Activated CD4-positive, alpha-beta T cell treated with anti-CD3 and anti-CD28 coated beads for 4 hours (primary cell): Measurements from ENCODE around the gene SERPINA3.

Experiments
- DNase-seq, 2 donors: peaks; one replicate each; pipeline ENCODE4 v3.0.0-alpha.2; 2020

SERPINA3 gene

DNA sequence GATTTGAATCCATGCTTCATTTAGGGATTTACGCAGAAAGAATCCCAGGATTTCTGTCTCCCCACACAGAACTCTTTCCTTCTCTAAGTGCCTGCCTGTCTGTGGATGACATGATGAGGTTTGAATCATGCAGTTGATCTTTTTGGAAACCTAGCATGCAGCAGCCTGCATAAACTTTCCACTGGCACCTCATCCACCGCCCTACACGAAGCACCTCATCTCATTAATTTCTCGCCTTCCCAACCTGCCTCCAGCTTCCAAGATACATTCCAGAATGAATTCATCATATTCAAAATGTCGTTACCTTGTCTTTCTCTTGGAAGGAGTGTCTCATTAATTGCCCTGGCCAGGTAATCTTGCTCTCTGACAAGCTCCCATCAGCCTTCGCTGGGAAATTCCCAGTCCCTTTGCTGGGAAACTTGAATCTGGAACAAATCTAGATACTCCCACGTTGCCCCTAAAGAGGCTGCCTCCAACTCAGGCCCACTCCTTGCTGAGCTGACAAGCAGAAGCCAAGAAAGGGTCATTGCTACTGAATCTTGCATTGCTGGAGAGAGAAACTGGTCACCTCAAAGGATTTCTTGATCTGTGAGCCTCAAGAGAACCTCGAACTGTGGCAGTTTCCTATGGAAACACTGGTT, 48.2 kb downstream of the SERPINA3 start:
- DNase-seq, result no peak

DNA sequence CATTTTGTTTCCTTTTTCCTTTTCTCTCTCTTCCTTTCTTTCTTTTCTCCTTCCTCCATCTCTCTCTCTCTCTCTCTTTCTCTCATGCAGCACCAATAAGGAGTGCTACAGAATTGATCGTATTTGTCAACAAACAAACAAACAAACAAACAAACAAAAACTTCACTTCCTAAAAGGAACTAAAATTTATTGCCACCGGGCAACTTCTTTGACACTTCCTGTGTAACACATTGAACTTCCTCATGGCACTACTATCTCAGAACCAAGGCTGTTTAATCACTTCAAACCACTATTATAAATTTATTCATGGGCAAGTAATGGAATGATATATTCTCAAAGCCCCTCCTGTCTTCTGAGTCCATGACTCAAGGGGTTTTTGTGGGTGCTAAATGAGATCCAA, 51.3 kb downstream of the SERPINA3 start:
- DNase-seq, result no peak

DNA sequence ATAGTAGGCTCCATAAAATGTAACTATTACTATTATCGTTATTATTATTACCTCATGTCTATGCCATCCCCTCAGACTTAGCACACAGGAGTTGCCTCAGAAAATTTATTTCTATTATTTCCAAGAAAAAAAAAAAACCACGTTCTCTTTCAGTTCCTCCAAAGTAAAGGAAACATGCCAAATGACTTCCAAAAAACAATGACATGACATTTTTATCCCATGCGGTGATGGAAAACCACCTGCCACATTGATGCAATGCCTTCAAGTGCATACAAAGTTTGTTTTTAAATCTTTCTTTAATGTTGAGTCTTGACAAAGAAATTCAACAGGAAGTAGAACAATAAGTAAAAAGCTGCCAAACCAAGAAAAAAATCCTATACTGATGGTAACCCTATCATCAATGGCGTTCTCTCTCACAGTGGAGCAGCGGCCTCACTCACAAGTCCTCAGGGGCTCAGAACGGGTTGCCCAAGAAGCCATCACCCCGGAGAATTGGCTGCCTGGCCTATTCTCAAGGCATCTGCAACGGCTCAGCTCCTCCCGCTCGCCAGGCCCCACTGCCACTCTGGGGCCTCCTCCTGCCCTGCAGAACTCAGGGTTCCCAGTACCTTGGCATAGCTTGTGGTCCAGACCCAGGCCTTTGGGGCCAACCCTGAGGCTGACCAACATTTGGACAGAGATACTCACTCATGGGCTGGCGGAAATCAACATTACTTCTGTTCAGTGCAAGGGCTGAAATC, 51.9 kb downstream of the SERPINA3 start:
- DNase-seq, result no peak

DNA sequence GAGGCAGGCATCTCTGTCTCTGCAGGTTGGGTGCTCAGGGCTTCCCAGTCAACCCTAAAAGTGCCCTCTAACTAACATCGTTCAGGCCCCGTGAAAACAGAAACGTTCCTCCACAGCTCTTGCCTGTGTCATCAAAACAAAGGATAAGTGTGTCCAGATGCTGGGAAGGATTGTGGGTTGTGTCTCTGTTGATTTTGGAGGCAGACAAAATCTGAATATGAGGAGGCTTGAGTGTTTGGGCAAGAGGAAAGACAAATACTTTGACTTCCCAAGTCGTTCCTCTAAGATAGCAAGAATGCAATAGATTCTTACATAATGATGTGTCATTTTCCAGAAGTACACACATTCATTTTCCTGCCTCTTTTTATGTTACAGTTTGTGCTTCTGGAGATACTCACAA, 52.9 kb downstream of the SERPINA3 start:
- no peak for DNase-seq

DNA sequence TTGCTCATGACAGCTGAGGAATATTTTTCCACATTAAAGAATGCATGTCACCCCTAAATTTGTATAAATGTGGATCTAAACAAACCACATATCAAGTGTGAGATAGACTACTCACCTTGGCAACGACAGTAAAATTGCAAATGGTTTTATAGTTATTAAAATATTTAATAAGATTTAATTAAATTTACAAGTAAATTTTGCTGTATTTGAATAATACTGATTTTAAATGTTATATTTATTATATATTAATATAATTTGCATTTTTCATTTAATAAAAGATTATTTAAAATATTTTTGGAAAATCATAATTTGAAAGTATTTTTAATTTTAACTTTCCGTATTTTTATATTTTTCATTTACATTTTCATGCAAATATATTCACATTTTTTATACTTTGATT, 53.4 kb downstream of the SERPINA3 start:
- DNase-seq, result no peak

DNA sequence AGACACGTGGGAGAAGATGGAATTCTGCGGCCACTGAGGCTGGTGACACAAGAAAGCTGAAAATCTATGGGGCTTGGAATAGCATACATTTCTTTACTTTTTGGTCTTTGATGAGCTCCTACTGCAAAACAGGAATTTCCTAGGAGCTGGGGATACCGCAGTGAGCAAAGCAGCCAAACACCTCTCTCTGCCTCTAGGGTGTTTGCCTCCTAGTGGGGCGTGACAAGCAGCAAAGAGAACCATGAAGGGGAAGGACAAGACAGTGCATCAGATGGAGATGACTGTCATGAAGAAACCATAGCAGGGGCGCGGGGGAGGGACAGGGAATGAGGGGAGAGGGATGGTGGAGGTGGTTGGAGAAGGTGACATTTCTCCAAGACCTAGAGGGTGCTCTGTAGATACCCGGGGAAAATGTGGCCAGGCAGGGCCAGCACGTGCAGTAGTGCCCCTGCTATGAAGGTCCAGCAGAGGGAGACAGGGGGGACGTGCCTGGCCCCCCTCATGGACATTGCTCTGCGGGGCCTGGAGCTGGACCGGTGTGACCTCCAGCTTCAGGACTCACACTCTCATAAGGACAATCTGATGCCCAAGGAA, 58.6 kb downstream of the SERPINA3 start:
- DNase-seq, result no peak

DNA sequence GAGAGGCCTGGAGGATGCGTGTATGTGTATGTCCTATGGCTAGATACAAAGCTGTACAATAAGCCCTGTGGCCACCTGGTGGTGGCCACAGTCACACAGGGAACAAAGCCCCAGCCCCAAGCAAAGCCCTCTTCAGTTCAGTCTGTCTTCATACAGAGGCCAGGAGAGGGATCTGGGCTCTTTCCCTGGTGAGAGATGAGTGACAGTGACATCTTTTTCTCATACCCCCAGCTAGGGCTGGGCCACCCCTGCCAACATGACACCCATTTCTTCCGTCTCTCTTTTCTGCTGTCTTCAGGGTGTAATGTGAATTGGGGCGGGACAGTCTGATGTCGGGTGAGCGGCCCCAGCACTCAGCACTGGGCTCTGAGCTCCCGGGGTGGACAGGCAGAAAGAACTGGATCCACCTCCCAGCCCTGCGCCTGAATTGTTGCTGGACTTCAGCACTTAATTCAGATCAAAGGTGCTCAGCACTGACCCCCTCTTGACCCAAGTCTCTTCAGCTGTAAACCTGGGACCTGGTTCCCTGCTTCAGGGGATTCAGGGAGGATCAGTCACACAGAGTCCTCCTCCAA, 59.8 kb downstream of the SERPINA3 start:
- no peak for DNase-seq

DNA sequence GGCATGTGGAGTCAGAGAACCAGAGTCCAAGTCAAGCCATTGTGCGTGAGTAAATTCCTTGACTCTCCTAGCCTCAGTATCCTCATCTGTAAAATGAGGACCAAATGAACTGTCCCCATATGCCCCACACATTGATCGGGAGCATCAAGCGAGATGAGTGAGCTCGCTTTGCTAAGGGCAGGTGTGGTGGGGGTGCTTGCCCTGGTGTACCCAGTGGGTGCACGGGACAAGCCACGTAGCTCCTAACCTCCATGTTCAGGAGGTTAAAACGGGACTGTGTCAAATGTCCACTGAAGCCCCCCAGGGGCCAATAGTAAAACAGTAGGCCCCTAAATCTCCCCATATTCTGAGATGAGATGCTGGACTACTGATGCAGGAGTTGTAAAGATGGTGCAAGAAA, 60.9 kb downstream of the SERPINA3 start:
- DNase-seq, result no peak
